Measurements from ENCODE around the gene ITGB8. TPM values are rescaled to one million over a fixed set of nuclear protein-coding genes. Genes with fewer than 3 reads are reported as not detected.

The ITGB8 gene
- total RNA-seq, 3 donors from 2014 or later (not counting 1 experiment from before 2014, with no cell fraction given): 0.39 to 12.8 TPM; not detected in 1

DNA sequence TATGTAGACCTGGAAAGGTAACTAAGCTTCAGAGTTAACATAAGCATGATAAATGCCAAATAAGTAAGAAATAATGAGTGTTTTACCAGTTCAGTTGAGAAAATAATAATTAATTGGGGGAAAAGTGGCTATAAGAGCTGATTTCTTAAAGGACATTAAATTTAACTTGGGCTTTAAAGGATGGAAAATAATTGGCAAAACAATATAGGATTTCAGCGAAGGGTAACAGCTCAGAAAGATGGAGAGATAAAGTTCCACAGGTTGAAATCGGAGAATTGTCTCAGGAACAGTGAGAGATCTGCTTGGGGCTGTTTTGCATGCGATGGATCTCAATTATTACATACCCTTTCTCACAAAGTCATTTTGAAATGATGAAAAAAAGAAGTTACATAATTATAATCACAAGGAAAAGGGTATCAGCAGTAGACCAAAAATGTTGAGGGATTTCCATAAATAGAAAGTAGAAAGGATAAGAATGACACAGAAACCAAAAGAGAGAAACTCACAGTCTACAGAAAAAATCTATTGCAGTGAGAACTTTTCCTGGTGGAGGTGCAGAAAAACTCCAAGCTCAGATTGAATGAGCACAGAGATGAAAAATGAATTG lies 40.1 kb upstream of the ITGB8 start:
- no peak overlapping the region for H3K27ac ChIP-seq (ENCODE audit: low read length)
- H3K36me3 Mint-ChIP-seq: no peaks in the 10 kb centered on the region
- H3K4me1 Mint-ChIP-seq: peaks cover 0 to 5% of the 10 kb centered on the region in 2 donors
- H3K4me1 ChIP-seq (ENCODE audit: control insufficient read depth, insufficient read depth, low read length): no peaks in the 10 kb centered on the region
- H3K27ac Mint-ChIP-seq: no peak overlapping the region
- peaks cover 3 to 6% of the 10 kb centered on the region in 2 donors for H3K9me3 Mint-ChIP-seq
- no peaks in the 10 kb centered on the region for H3K36me3 ChIP-seq (ENCODE audit: control insufficient read depth, insufficient read depth, low read length)
- no peak overlapping the region for H3K4me3 Mint-ChIP-seq
- intact Hi-C loops (cut with micrococcal nuclease): no loop called here
- H3K9me3 ChIP-seq (ENCODE audit: control insufficient read depth, insufficient read depth, low read length): no peaks in the 10 kb centered on the region
- no peak for ATAC-seq
- H3K27me3 Mint-ChIP-seq (ENCODE audit: low read depth in 2 of 2): no peaks in the 10 kb centered on the region
- no peak for DNase-seq
- no peaks in the 10 kb centered on the region for H3K27me3 ChIP-seq (ENCODE audit: control insufficient read depth, insufficient read depth, low read length)
- TF ChIP-seq, protein P1, sequence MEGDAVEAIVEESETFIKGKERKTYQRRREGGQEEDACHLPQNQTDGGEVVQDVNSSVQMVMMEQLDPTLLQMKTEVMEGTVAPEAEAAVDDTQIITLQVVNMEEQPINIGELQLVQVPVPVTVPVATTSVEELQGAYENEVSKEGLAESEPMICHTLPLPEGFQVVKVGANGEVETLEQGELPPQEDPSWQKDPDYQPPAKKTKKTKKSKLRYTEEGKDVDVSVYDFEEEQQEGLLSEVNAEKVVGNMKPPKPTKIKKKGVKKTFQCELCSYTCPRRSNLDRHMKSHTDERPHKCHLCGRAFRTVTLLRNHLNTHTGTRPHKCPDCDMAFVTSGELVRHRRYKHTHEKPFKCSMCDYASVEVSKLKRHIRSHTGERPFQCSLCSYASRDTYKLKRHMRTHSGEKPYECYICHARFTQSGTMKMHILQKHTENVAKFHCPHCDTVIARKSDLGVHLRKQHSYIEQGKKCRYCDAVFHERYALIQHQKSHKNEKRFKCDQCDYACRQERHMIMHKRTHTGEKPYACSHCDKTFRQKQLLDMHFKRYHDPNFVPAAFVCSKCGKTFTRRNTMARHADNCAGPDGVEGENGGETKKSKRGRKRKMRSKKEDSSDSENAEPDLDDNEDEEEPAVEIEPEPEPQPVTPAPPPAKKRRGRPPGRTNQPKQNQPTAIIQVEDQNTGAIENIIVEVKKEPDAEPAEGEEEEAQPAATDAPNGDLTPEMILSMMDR (IDR thresholded peaks at IDR 0.05): no peak
- H3K4me3 ChIP-seq (ENCODE audit: low read length): no peak overlapping the region
- 71% methylated on average over 2 of the region's 3 CpGs for WGBS (ENCODE audit: insufficient coverage)

DNA sequence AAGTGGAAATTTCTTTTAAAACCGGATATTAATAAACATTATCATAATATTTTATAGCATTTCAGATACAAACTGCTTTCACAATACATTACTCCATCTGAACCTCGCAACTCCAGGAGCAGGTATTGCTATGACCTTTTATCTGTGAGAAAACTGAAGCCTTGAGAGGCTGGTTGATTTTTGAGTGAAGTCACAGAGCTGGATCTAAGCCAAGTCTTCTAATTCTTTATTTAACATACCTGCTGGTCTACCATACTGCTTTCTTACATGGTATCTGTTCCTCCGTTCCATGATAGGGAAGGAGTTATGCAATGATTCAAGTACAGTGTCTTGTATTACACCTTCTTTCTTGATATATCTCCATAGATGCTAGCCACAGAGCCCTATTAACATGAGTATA lies 37.4 kb upstream of the ITGB8 start:
- Histone ChIP-seq H3K27ac (ENCODE audit: low read length) (no peak overlapping the region), H3K9me3 (ENCODE audit: control insufficient read depth, insufficient read depth, low read length) (no peaks in the 10 kb centered on the region), H3K4me3 (ENCODE audit: low read length) (no peak overlapping the region), H3K27me3 (ENCODE audit: control insufficient read depth, insufficient read depth, low read length) (no peaks in the 10 kb centered on the region), H3K4me1 (ENCODE audit: control insufficient read depth, insufficient read depth, low read length) (no peaks in the 10 kb centered on the region), H3K36me3 (ENCODE audit: control insufficient read depth, insufficient read depth, low read length) (no peaks in the 10 kb centered on the region)
- Mint-ChIP-seq H3K36me3 (no peaks in the 10 kb centered on the region), H3K27ac (no peak overlapping the region), H3K4me1 (no peaks in the 10 kb centered on the region), H3K4me3 (no peak overlapping the region), H3K27me3 (ENCODE audit: low read depth in 2 of 2) (no peaks in the 10 kb centered on the region), H3K9me3 (peaks cover 7 to 9% of the 10 kb centered on the region in 2 donors)
- WGBS (ENCODE audit: insufficient coverage): no CpG with 5 or more reads among the region's 3 CpGs
- DNase-seq (no peak), ATAC-seq (no peak)
- TF ChIP-seq, protein P1 (IDR thresholded peaks at IDR 0.05): no peak
- intact Hi-C loops (cut with micrococcal nuclease): no loop called here

DNA sequence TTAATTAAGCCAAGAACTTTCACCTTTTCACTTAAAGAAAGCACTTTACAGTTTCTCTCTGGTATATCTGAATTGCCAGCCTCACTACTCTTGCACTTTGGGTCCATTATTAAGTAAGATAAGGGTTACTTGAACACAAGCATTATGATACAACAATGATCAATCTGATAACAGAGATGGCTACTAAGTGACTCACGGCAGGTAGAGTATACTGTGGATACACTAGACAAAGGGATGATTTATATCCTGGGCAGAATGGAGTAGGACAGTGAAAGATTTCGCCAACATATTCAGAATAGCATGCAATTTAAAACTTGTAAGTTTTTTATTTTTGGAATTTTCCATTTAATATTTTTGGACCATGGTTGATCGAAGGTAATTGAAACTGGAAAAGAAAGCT lies 34.3 kb upstream of the ITGB8 start:
- no peaks in the 10 kb centered on the region for H3K36me3 ChIP-seq (ENCODE audit: control insufficient read depth, insufficient read depth, low read length)
- DNase-seq (no peak), ATAC-seq (no peak)
- TF ChIP-seq, protein P1 (IDR thresholded peaks at IDR 0.05): no peak
- Mint-ChIP-seq H3K36me3 (no peaks in the 10 kb centered on the region), H3K4me1 (peaks cover 0 to 5% of the 10 kb centered on the region in 2 donors), H3K27me3 (ENCODE audit: low read depth in 2 of 2) (no peaks in the 10 kb centered on the region), H3K4me3 (no peak overlapping the region), H3K27ac (no peak overlapping the region), H3K9me3 (peaks cover 4 to 8% of the 10 kb centered on the region in 2 donors)
- no peak overlapping the region for H3K4me3 ChIP-seq (ENCODE audit: low read length)
- H3K27me3 ChIP-seq (ENCODE audit: control insufficient read depth, insufficient read depth, low read length): no peaks in the 10 kb centered on the region
- H3K9me3 ChIP-seq (ENCODE audit: control insufficient read depth, insufficient read depth, low read length): no peaks in the 10 kb centered on the region
- no peak overlapping the region for H3K27ac ChIP-seq (ENCODE audit: low read length)
- 100% methylated on average over 2 of the region's 3 CpGs for whole genome bisulfite sequencing (ENCODE audit: insufficient coverage)
- intact Hi-C loops (cut with micrococcal nuclease): no loop called here
- H3K4me1 ChIP-seq (ENCODE audit: control insufficient read depth, insufficient read depth, low read length): no peaks in the 10 kb centered on the region

DNA sequence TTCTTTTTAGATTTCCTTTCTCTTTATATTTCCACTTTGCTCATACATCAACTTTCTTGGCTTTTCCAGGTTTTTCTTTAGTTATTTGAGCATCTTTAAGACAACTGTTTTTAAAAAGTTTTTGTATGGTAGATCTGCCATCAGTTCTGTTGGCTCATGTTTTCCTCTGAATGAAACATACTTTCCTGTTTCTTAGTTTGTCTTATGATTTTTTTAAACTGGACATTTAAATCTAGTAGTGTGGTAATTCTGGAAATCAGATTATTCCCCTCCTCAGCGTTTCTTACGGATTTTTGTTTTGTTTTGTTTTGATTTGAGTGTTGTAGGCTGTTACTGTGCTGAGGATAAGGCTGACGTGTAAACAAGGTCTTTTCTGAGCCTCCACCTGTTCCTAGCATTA lies 33.8 kb upstream of the ITGB8 start:
- peaks cover 4 to 6% of the 10 kb centered on the region in 2 donors for H3K9me3 Mint-ChIP-seq
- WGBS (ENCODE audit: insufficient coverage): 81% methylated on average over 3 of the region's 3 CpGs
- ATAC-seq (no peak), DNase-seq (no peak)
- Histone ChIP-seq H3K4me1 (ENCODE audit: control insufficient read depth, insufficient read depth, low read length) (no peaks in the 10 kb centered on the region), H3K27ac (ENCODE audit: low read length) (no peak overlapping the region), H3K36me3 (ENCODE audit: control insufficient read depth, insufficient read depth, low read length) (no peaks in the 10 kb centered on the region), H3K4me3 (ENCODE audit: low read length) (no peak overlapping the region), H3K9me3 (ENCODE audit: control insufficient read depth, insufficient read depth, low read length) (no peaks in the 10 kb centered on the region), H3K27me3 (ENCODE audit: control insufficient read depth, insufficient read depth, low read length) (no peaks in the 10 kb centered on the region)
- TF ChIP-seq, protein P1 (IDR thresholded peaks at IDR 0.05): no peak
- no peaks in the 10 kb centered on the region for H3K27me3 Mint-ChIP-seq (ENCODE audit: low read depth in 2 of 2)
- no peaks in the 10 kb centered on the region for H3K36me3 Mint-ChIP-seq
- no peak overlapping the region for H3K27ac Mint-ChIP-seq
- H3K4me3 Mint-ChIP-seq: no peak overlapping the region
- peaks cover 0 to 5% of the 10 kb centered on the region in 2 donors for H3K4me1 Mint-ChIP-seq
- intact Hi-C loops (cut with micrococcal nuclease): no loop called here
